IMR-90 (cell line): Measurements from ENCODE around the gene DISC1. TPM values are rescaled to one million over a fixed set of nuclear protein-coding genes. Genes with fewer than 3 reads are reported as not detected.

Experiments
- ATAC-seq: fragments of 200-7000 bp; cut with Tn5 transposase; 2 replicates; pipeline ENCODE4 v1.9.1; 2020; ENCODE audit warnings: low read depth, mild to moderate bottlenecking, moderate library complexity
- BruUV-seq: library from RNA; stranded (reverse); fragments of 400-500 nt; replicated peaks from 2 replicates; lab custom pipeline; 2021; lab: Mats Ljungman, UMichigan
- CTCF ChIA-PET: fragments of 300-600 bp; formaldehyde crosslinking; extraction: SDS; loops from one replicate; lab custom pipeline; 2021; ENCODE audit warnings: antibody characterized with exemption; lab: Yijun Ruan, JAX
- POLR2A ChIA-PET: fragments of 300-600 bp; sonication (Branson Sonifier 250); formaldehyde crosslinking; loops from one replicate; lab custom pipeline; 2022; ENCODE audit warnings: antibody characterized with exemption; ENCODE audit not compliant: unreplicated experiment; lab: Charles Lee
- DNase-seq: peaks from one replicate; pipeline ENCODE4 v3.0.0; 2013
- H2AFZ ChIP-seq: replicated peaks from 2 replicates; pipeline ENCODE3; 2013; ENCODE audit warnings: low read length, mild to moderate bottlenecking; ENCODE audit not compliant: poor library complexity
- H2AK5ac ChIP-seq: 2 replicates; pipeline ENCODE4 v1.6.1; 2013; ENCODE audit warnings: low read depth, low read length, inconsistent platforms
- H2AK9ac ChIP-seq: replicated peaks from 2 replicates; pipeline ENCODE3; 2013; ENCODE audit warnings: mild to moderate bottlenecking, low read depth, low read length, moderate library complexity; ENCODE audit not compliant: poor library complexity
- H2BK120ac ChIP-seq: 2 replicates; pipeline ENCODE4 v1.6.1; 2013; ENCODE audit warnings: low read depth, low read length, inconsistent platforms
- H2BK15ac ChIP-seq: 3 replicates; pipeline ENCODE4 v1.6.1; 2013; ENCODE audit warnings: low read depth, low read length, inconsistent platforms
- H2BK20ac ChIP-seq: 2 replicates; pipeline ENCODE4 v1.6.1; 2013; ENCODE audit warnings: low read depth, mild to moderate bottlenecking, inconsistent platforms, low read length, moderate library complexity
- H2BK5ac ChIP-seq: 2 replicates; pipeline ENCODE4 v1.6.1; 2013; ENCODE audit warnings: mild to moderate bottlenecking, low read depth, low read length, inconsistent platforms; ENCODE audit not compliant: poor library complexity, severe bottlenecking
- H3K14ac ChIP-seq: replicated peaks from 2 replicates; pipeline ENCODE4 v1.6.1; 2013; ENCODE audit warnings: low read depth, low read length, inconsistent platforms
- H3K18ac ChIP-seq: 2 replicates; pipeline ENCODE4 v1.6.1; 2013; ENCODE audit warnings: low read depth, low read length, control low read depth
- H3K23ac ChIP-seq: 2 replicates; pipeline ENCODE4 v1.6.1; 2013; ENCODE audit warnings: low read depth, low read length, inconsistent platforms
- H3K27ac ChIP-seq: 2 replicates; pipeline ENCODE4 v1.5.1; 2013; ENCODE audit warnings: mild to moderate bottlenecking, control low read depth, low read length; ENCODE audit not compliant: insufficient read depth
- H3K27me3 ChIP-seq: 2 replicates; pipeline ENCODE4 v1.6.1; 2013; ENCODE audit warnings: low read length; ENCODE audit not compliant: control insufficient read depth, insufficient read depth
- H3K36me3 ChIP-seq: 2 replicates; pipeline ENCODE4 v1.6.1; 2013; ENCODE audit warnings: low read length, mixed read lengths; ENCODE audit not compliant: control insufficient read depth, insufficient read depth
- H3K4ac ChIP-seq: 2 replicates; pipeline ENCODE4 v1.6.1; 2013; ENCODE audit warnings: low read depth, low read length, inconsistent platforms
- H3K4me1 ChIP-seq: 2 replicates; pipeline ENCODE4 v1.6.1; 2013; ENCODE audit warnings: low read length, mixed read lengths; ENCODE audit not compliant: control insufficient read depth, insufficient read depth
- H3K4me2 ChIP-seq: 2 replicates; pipeline ENCODE4 v1.6.1; 2013; ENCODE audit warnings: low read depth, mild to moderate bottlenecking, control low read depth, low read length, moderate library complexity
- H3K4me3 ChIP-seq: 2 replicates; pipeline ENCODE4 v1.5.1; 2013; ENCODE audit warnings: low read depth, mild to moderate bottlenecking, control low read depth, low read length, moderate library complexity; ENCODE audit not compliant: insufficient read depth
- H3K56ac ChIP-seq: 2 replicates; pipeline ENCODE4 v1.6.1; 2013; ENCODE audit warnings: low read length, inconsistent platforms; ENCODE audit not compliant: insufficient read depth; ENCODE audit errors: extremely low read depth
- H3K79me1 ChIP-seq, 2 experiments: 2 replicates each; pipeline ENCODE4 v1.6.1; 2013; ENCODE audit warnings: low read length in 2 of 2, inconsistent platforms in 1 of 2, low read depth in 1 of 2
- H3K9ac ChIP-seq: 2 replicates; pipeline ENCODE4 v1.6.1; 2013; ENCODE audit warnings: low read depth, low read length, control low read depth
- H3K9me1 ChIP-seq: 2 replicates; pipeline ENCODE4 v1.6.1; 2013; ENCODE audit warnings: low read length, inconsistent platforms; ENCODE audit not compliant: insufficient read depth
- H3K9me3 ChIP-seq: 2 replicates; pipeline ENCODE4 v1.6.1; 2013; ENCODE audit warnings: low read length; ENCODE audit not compliant: control insufficient read depth, insufficient read depth
- H4K20me1 ChIP-seq: 2 replicates; pipeline ENCODE4 v1.6.1; 2013; ENCODE audit warnings: low read length, inconsistent platforms; ENCODE audit not compliant: insufficient read depth
- H4K5ac ChIP-seq: 2 replicates; pipeline ENCODE4 v1.6.1; 2013; ENCODE audit warnings: mild to moderate bottlenecking, low read depth, low read length, control low read depth
- H4K8ac ChIP-seq, 2 experiments: 2 replicates each; pipeline ENCODE4 v1.6.1; 2013; ENCODE audit warnings: low read depth in 2 of 2, low read length in 2 of 2, control low read depth in 1 of 2, inconsistent platforms in 1 of 2
- H4K91ac ChIP-seq: 2 replicates; pipeline ENCODE4 v1.6.1; 2013; ENCODE audit warnings: low read depth, low read length, inconsistent platforms; ENCODE audit not compliant: insufficient read depth
- CHD1 ChIP-seq: IDR thresholded peaks from 2 replicates; pipeline ENCODE4 v1.6.1; 2012; ENCODE audit warnings: low read depth, low read length, improper control_type of control experiment
- CTCF ChIP-seq: conservative IDR thresholded peaks from 2 replicates; pipeline ENCODE4 v1.5.1; 2012; ENCODE audit warnings: mild to moderate bottlenecking, low read depth, low read length, improper control_type of control experiment
- FOS ChIP-seq: fragments of 150-350 bp; IDR thresholded peaks from 2 replicates; pipeline ENCODE4 v1.6.1; 2016; ENCODE audit warnings: low read depth, low read length
- MAFK ChIP-seq: IDR thresholded peaks from 2 replicates; pipeline ENCODE4 v1.6.1; 2012; ENCODE audit warnings: low read depth, low read length, improper control_type of control experiment
- MXI1 ChIP-seq: IDR thresholded peaks from 2 replicates; pipeline ENCODE4 v1.6.1; 2012; ENCODE audit warnings: low read depth, mild to moderate bottlenecking, low read length, moderate library complexity, borderline replicate concordance
- NFE2L2 ChIP-seq: fragments of 150-350 bp; IDR thresholded peaks from 2 replicates; pipeline ENCODE4 v1.6.1; 2016; ENCODE audit warnings: low read depth, mild to moderate bottlenecking, low read length
- POLR2A ChIP-seq: IDR thresholded peaks from 2 replicates; pipeline ENCODE4 v1.6.1; 2012; ENCODE audit warnings: mild to moderate bottlenecking, low read depth, low read length
- RCOR1 ChIP-seq: IDR thresholded peaks from 2 replicates; pipeline ENCODE4 v1.6.1; 2012; ENCODE audit warnings: mild to moderate bottlenecking, low read length, improper control_type of control experiment; ENCODE audit not compliant: insufficient replicate concordance
- whole genome bisulfite sequencing, 2 experiments: methylation state at CpG; one replicate each; pipeline versions ENCODE4 v1.1.5 to v1.1.7; 2013; ENCODE audit warnings: missing lambda C conversion rate in 2 of 2; ENCODE audit not compliant: insufficient read length in 1 of 2; ENCODE audit errors: extremely low coverage in 2 of 2; 5-methylcytosine and 5-hydroxymethylcytosine counted together
- dilution Hi-C: fragments of 300-500 bp; cut with HindIII; formaldehyde crosslinking; loops from one replicate; pipeline ENCODE4 v1.14.3; 2018; ENCODE audit warnings: low sequenced_read_pairs; ENCODE audit not compliant: unreplicated experiment
- in situ Hi-C: fragments of 300-500 bp; cut with MboI; formaldehyde crosslinking; loops from 3 replicates; pipeline ENCODE4 v1.14.3; 2019; ENCODE audit warnings: low sequenced_read_pairs, inconsistent platforms, mixed read lengths
- intact Hi-C: fragments of 100-400 bp; cut with micrococcal nuclease; formaldehyde crosslinking; loops from 2 replicates; pipeline ENCODE4 v1.10.0; 2022
- polyA plus RNA-seq, 3 experiments: library from polyadenylated mRNA; depleted of rRNA; stranded (reverse); fragments of >200 nt; gene quantifications; 2 replicates each; pipeline ENCODE4 v1.2.3, GENCODE V29; 2012; ENCODE audit warnings: low replicate concordance in 1 of 3
- total RNA-seq: library from RNA; depleted of rRNA; stranded (reverse); fragments of >200 nt; gene quantifications from 2 replicates; pipeline ENCODE4 v1.2.3, GENCODE V29; 2012
- TF ChIP-seq, protein P1 (sequence below): fragments of 150-350 bp; IDR thresholded peaks from 2 replicates; pipeline ENCODE4 v1.6.1; 2017; ENCODE audit warnings: mild to moderate bottlenecking, antibody characterized with exemption, low read length, low read depth
- TF ChIP-seq, protein P2 (sequence below): fragments of 150-350 bp; IDR thresholded peaks from 2 replicates; pipeline ENCODE4 v1.6.1; 2016; ENCODE audit warnings: low read depth, mild to moderate bottlenecking, low read length, moderate library complexity, borderline replicate concordance

DISC1 gene
- total and polyA plus RNA-seq, 2 of the 4 experiments (the other 2 are of a cell fraction): 2.2 to 7.0 TPM

DNA sequence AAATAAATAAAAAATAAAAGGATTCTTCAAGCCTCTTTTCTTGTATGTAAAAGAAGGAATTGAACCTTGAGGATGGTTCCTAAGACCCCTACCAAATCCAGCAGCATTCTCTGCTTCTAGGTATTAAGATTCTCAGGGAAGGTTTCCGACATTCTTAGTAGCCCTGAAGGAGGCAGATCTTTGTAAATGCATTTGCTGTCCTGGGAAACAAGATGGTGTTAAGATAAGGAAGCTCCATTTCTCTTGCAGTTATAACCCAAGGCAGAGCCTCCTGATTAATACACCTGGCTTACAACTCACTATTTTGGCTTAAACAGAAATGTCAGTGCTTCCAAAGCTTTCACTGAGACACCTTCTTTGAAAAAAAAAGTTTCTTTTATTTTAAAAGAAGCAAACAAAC is 393.8 kb downstream of the DISC1 start:
- DNase-seq (no peak), ATAC-seq (no peak)
- intact Hi-C loops: no loop called here
- in situ Hi-C loops: no loop called here
- Histone ChIP-seq H3K23ac (no peak overlapping the region), H4K5ac (no peak overlapping the region), H4K8ac (no peak overlapping the region), H3K14ac (no peak overlapping the region), H2BK120ac (no peak overlapping the region), H3K4me1 (peaks cover 4% of the 10 kb centered on the region; the same call in 1 of the 2 replicates), H2AFZ (no peak overlapping the region), H3K9me1 (no peaks in the 10 kb centered on the region; the same call in 1 of the 2 replicates), H3K56ac (no peak overlapping the region), H3K27ac (no peak overlapping the region), H3K27me3 (no peaks in the 10 kb centered on the region), H4K91ac (no peak overlapping the region), H3K79me1 (no peaks in the 10 kb centered on the region), H3K4me2 (no peak overlapping the region), H2BK15ac (no peak overlapping the region), H3K9me3 (no peaks in the 10 kb centered on the region), H3K36me3 (no peaks in the 10 kb centered on the region), H2BK5ac (no peak overlapping the region), H3K18ac (no peak overlapping the region), H3K9ac (no peak overlapping the region), H3K4ac (no peak overlapping the region), H2AK5ac (no peak overlapping the region), H4K20me1 (no peaks in the 10 kb centered on the region), H2AK9ac (no peak overlapping the region), H2BK20ac (no peak overlapping the region), H3K4me3 (no peak overlapping the region)
- TF ChIP-seq RCOR1 (no peak), MXI1 (no peak), POLR2A (no peak), CHD1 (no peak), FOS (no peak), CTCF (no peak), NFE2L2 (no peak), MAFK (no peak)
- TF ChIP-seq, protein P1, sequence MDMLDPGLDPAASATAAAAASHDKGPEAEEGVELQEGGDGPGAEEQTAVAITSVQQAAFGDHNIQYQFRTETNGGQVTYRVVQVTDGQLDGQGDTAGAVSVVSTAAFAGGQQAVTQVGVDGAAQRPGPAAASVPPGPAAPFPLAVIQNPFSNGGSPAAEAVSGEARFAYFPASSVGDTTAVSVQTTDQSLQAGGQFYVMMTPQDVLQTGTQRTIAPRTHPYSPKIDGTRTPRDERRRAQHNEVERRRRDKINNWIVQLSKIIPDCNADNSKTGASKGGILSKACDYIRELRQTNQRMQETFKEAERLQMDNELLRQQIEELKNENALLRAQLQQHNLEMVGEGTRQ: no peak
- TF ChIP-seq, protein P2, sequence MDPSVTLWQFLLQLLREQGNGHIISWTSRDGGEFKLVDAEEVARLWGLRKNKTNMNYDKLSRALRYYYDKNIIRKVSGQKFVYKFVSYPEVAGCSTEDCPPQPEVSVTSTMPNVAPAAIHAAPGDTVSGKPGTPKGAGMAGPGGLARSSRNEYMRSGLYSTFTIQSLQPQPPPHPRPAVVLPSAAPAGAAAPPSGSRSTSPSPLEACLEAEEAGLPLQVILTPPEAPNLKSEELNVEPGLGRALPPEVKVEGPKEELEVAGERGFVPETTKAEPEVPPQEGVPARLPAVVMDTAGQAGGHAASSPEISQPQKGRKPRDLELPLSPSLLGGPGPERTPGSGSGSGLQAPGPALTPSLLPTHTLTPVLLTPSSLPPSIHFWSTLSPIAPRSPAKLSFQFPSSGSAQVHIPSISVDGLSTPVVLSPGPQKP: no peak
- POLR2A ChIA-PET: no interaction called here
- no TSS peak for BruUV-seq
- WGBS, 2 experiments: no CpG with 5 or more reads among the region's 1 CpG
- CTCF ChIA-PET: no interaction called here
- dilution Hi-C loops: no loop called here
